GM12892 (cell line): ENCODE measurements around the gene TBXAS1.

ENCODE experiments used
- DNase-seq: peaks from one replicate; pipeline ENCODE4 v3.0.0; 2011; ENCODE audit not compliant: insufficient read length
- FAIRE-seq: peaks from 2 replicates; lab custom pipeline; 2011; peaks lifted over from hg19 to GRCh38; lab: Jason Lieb, UNC
- POLR2A ChIP-seq: IDR thresholded peaks from 2 replicates; pipeline ENCODE4 v1.6.1; 2011; ENCODE audit warnings: low read depth, low read length, control low read depth
- POLR2AphosphoS5 ChIP-seq: IDR thresholded peaks from 2 replicates; pipeline ENCODE4 v1.6.1; 2011; ENCODE audit warnings: low read depth, low read length, control low read depth
- TAF1 ChIP-seq: IDR thresholded peaks from 2 replicates; pipeline ENCODE4 v1.6.1; 2011; ENCODE audit warnings: low read depth, mild to moderate bottlenecking, control low read depth, low read length, borderline replicate concordance

Gene TBXAS1

DNA sequence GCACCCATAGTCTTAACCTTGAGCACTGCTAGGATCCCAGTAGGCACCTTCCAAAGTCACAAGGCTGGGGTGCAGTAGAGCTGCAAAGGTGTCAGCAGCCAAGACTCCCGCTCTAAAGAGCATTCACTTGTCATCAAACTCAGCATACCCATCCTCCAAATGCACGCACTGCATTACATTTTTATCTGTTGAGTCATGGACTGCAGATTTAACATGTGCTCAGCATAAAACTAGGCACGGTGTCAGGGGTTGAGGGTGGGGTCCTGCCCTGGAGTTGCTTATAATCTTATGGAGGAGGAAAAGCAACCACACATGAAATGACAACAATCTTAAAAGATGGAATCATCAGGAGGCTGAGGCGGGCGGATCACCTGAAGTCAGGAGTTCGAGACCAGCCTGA, 131.1 kb downstream of the TBXAS1 start:
- FAIRE-seq: no peak
- DNase-seq: no peak
- TF ChIP-seq TAF1 (no peak), POLR2AphosphoS5 (no peak), POLR2A (no peak)

- FAIRE-seq (no peak), DNase-seq (no peak)
- TF ChIP-seq TAF1 (no peak), POLR2A (no peak), POLR2AphosphoS5 (no peak)
Measured at GRCh38 chr7:139965942-139966628, 137.0 kb downstream of the TBXAS1 start.

GRCh38 chr7:139966949-139967348, 137.9 kb downstream of the TBXAS1 start:
- FAIRE-seq: no peak
- TF ChIP-seq POLR2AphosphoS5 (no peak), TAF1 (no peak), POLR2A (no peak)
- DNase-seq: no peak

DNA sequence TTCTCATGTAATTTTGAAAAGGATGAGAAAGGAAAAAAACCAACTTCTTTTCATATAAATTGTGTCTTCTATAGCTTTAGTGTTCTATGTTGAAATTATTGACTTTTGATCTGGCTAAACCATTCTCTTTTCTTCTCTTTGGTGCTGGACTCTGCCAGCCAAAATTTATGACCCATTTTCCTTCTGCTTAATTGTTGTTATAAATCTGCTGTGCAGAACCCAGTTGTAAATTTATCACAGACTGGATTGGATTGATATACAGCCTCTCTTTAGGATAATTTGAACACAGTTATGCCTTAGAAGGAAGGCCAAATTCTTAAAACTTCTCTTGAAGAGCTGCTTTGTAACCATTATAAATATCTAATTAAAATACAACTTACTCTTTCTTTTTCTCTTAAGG, 139.9 kb downstream of the TBXAS1 start:
- no peak for FAIRE-seq
- DNase-seq: no peak

GRCh38 chr7:139972029-139972428, 143.0 kb downstream of the TBXAS1 start:
- FAIRE-seq (no peak), DNase-seq (no peak)
- TF ChIP-seq TAF1 (no peak), POLR2AphosphoS5 (no peak), POLR2A (no peak)

More for the DNA sequence above, 139.9 kb downstream of the TBXAS1 start:
- TF ChIP-seq TAF1 (no peak), POLR2AphosphoS5 (no peak), POLR2A (no peak)

- DNase-seq: no peak
- TF ChIP-seq TAF1: no peak
- no peak for TF ChIP-seq POLR2AphosphoS5
- no peak for TF ChIP-seq POLR2A
- FAIRE-seq: no peak
Measured at GRCh38 chr7:139973101-139974050, 144.3 kb downstream of the TBXAS1 start.

- TF ChIP-seq POLR2A: no peak
- no peak for FAIRE-seq
Measured at GRCh38 chr7:139974179-139974811, 145.2 kb downstream of the TBXAS1 start.

DNA sequence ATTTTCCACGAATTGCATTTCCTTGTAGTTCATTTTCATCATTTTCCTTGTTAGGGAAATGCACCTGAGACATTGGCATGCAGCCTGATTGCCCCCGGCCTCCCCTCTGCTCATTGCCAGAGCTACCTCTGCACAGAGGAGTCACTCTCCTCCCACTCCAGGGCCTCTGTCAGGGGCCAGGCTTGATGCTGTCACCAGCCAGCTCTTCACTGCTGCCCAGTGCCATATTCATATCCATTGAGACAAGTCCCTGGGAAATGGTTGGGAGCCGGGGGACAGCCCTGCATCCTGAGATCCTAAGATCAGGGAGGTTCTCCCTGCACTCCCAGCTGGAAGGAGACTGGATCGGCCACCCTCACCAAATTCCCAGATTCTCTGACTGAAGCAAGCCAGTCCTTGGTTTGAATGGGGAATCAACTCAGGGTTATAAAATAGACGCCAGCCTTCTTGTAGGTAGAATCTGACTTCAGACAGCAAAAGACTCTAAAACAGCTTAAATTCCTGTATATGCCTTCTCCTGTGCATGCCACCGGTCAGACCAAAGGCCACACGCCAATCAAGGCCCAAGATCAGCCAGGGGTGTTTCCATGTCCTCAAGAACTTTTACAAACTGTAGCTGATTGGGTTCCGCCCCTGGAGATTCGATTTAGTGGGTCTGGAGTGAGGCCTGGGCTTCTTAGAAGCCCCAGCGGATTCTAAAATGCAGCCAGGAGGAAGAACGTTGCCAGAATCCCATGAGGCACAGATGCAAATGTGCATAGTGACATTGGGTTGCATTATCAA, 147.2 kb downstream of the TBXAS1 start:
- DNase-seq (no peak), FAIRE-seq (no peak)
- TF ChIP-seq POLR2A (no peak), POLR2AphosphoS5 (no peak)

More at GRCh38 chr7:139974179-139974811, 145.2 kb downstream of the TBXAS1 start:
- no peak for DNase-seq

DNA sequence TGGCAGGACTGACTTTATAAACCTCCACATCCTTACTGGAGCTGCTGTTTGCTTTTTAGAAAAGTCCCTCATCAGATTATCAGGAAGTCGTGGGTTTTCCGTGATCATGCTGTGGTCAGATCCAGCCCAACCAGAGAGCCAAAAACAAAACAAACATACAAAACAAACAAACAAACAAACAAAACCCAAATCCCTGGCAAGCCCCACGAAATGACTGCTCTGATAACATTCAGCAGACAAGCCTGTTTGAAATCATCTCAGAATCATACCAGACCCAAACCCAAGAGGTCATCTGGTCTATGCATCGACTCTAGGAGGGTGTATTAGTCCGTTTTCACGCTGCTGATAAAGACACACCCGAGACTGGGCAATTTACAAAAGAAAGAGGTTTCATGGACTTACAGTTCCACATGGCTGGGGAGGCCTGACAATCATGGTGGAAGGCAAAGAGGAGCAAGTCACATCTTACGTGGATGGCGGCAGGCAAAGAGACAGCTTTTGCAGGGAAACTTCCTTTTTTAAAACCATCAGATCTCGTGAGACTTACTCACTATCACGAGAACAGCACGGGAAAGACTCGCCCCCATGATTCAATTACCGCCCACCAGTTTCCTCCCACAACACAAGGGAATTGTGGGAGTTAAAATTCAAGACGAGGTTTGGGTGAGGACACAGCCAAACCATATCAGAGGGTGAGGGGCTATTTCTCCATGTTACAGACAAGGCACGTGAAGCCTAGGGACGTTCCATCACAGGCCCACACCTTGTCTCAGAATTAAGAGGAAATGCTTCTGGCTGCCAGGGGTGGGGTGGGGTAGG, 148.0 kb downstream of the TBXAS1 start:
- TF ChIP-seq POLR2A: no peak
- no peak for TF ChIP-seq TAF1
- no peak for TF ChIP-seq POLR2AphosphoS5
- no peak for FAIRE-seq

DNA sequence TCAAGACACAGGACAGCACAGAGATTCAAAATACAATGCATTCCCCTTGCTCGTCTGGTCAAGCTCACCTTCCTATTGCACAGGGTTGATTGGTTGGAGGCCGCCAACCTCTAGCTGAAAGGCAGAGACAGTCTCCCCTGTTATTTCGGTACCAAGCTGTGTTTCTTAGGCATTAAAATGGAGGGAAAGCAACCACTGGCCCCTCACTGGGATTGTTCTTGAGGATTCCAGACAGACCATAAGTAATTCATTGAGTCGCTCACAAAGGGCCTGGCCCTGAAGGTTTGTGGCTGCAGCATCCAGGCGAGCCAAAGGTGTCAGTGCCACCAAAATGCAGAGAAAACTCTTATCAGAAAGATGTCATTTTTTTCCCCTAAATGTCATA, 152.4 kb downstream of the TBXAS1 start:
- no peak for FAIRE-seq
- TF ChIP-seq POLR2AphosphoS5 (no peak), TAF1 (no peak), POLR2A (no peak)
- DNase-seq: no peak

More for the DNA sequence above, 148.0 kb downstream of the TBXAS1 start:
- DNase-seq: no peak
